Hepatocyte (in vitro differentiated cells): ENCODE data around the gene SLC35G6.

Source experiments
- EZH2 ChIP-seq: fragments of 200-600 bp; sonication (generic); IDR thresholded peaks from 2 replicates; pipeline ENCODE4 v1.6.1; 2016; ENCODE audit warnings: antibody characterized with exemption, mild to moderate bottlenecking, borderline replicate concordance
- TF ChIP-seq, protein P1 (sequence below): fragments of 200-600 bp; sonication (generic); IDR thresholded peaks from 2 replicates; pipeline ENCODE4 v1.5.1; 2016; ENCODE audit warnings: antibody characterized with exemption, mild to moderate bottlenecking; ENCODE audit not compliant: poor library complexity

DNA sequence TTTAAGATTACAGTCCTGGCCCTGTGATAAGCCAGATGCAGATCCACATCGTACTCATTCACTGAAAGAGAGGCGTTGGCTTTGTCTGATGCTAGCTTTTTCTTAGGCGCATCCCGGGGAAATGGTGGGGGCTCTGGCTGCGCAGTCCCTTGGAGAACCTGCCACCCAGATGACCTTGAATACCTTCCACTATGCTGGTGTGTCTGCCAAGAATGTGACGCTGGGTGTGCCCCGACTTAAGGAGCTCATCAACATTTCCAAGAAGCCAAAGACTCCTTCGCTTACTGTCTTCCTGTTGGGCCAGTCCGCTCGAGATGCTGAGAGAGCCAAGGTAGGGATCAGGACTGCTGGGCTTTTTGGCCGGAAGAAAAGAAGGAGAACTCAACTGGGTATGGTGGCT, 26.9 kb downstream of the SLC35G6 start:
- TF ChIP-seq, protein P1, sequence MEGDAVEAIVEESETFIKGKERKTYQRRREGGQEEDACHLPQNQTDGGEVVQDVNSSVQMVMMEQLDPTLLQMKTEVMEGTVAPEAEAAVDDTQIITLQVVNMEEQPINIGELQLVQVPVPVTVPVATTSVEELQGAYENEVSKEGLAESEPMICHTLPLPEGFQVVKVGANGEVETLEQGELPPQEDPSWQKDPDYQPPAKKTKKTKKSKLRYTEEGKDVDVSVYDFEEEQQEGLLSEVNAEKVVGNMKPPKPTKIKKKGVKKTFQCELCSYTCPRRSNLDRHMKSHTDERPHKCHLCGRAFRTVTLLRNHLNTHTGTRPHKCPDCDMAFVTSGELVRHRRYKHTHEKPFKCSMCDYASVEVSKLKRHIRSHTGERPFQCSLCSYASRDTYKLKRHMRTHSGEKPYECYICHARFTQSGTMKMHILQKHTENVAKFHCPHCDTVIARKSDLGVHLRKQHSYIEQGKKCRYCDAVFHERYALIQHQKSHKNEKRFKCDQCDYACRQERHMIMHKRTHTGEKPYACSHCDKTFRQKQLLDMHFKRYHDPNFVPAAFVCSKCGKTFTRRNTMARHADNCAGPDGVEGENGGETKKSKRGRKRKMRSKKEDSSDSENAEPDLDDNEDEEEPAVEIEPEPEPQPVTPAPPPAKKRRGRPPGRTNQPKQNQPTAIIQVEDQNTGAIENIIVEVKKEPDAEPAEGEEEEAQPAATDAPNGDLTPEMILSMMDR: no peak
- TF ChIP-seq EZH2: no peak
